T-helper 1 cell treated with Interleukin-12 subunit alpha and Interleukin-12 subunit beta and Interleukin-4 antibody, amounts not matched to agents 30 μg/mL and 1 μg/mL, for 36 hours (primary cell): ENCODE results near the gene S100A12.
A peak's percentile ranks its signal among the peaks of the same experiment; 100 is the strongest.

Source experiments
- H3K27ac Mint-ChIP-seq: one replicate; pipeline ENCODE4 v1.8.0; 2021; ENCODE audit warnings: mild to moderate bottlenecking, mixed read lengths
- H3K27me3 Mint-ChIP-seq: one replicate; pipeline ENCODE4 v1.8.0; 2021; ENCODE audit warnings: low read depth, mixed read lengths
- H3K36me3 Mint-ChIP-seq: one replicate; pipeline ENCODE4 v1.8.0; 2021; ENCODE audit warnings: low read depth, mixed read lengths
- H3K4me1 Mint-ChIP-seq: one replicate; pipeline ENCODE4 v1.8.0; 2021; ENCODE audit warnings: low read depth, mixed read lengths
- H3K4me3 Mint-ChIP-seq: one replicate; pipeline ENCODE4 v1.8.0; 2021; ENCODE audit warnings: mild to moderate bottlenecking, moderate library complexity, mixed read lengths
- H3K9me3 Mint-ChIP-seq: one replicate; pipeline ENCODE4 v1.8.0; 2021; ENCODE audit warnings: mixed read lengths

Gene S100A12

DNA sequence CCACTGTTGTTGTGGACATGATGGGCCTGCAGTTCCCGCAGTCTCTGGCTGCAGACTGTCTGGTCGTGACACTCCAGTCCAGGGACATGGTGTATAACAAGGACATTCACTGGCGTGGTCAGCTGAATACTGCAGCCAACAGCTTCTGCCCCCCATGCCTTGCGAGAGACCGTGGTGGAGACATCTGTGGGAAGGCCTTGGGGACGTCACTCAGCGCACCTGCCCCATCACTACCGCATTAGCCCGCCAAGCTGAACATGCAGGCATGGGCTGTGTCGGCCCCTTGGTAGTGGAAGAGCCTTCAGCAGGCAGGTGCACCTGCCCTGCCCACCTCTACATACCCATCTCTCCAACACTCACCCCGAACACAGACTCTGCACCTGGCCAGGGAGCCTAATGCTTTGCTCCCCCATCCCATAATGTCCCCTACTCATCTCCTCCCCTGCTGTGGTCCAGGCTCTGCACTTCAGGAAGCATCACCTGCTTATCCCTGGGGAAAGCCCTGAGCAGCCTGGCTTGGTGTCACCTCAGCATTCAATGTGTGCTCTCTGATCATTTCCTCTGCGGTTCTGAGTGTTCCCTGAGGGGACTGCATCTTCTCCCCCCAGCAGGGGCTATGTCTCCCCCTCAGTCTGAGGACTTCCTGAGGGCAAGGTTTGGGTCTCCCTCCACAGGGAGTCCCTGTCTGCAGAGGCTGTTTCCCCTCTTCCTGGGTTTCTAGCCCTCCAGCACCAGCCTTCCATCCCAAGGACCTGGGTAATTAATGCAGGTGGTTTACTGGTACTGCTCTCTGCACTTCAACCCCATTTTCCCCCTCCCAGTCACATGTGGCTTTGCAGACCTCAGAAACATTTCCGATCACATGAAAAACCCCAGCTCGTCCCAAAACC, 30.0 kb downstream of the S100A12 start:
- H3K4me1 Mint-ChIP-seq, result peaks cover 43% of the 10 kb centered on the region
- no peaks in the 10 kb centered on the region for H3K9me3 Mint-ChIP-seq
- H3K4me3 Mint-ChIP-seq, result peak overlapping the region; percentile 53
- H3K36me3 Mint-ChIP-seq, result no peaks in the 10 kb centered on the region
- peaks cover 33% of the 10 kb centered on the region for H3K27me3 Mint-ChIP-seq
- H3K27ac Mint-ChIP-seq, result peak overlapping the region; percentile 71

- Mint-ChIP-seq H3K36me3 (no peaks in the 10 kb centered on the region), H3K27ac (peak overlapping the region; percentile 31), H3K4me3 (peak overlapping the region; percentile 23), H3K4me1 (peaks cover 49% of the 10 kb centered on the region), H3K27me3 (peaks cover 28% of the 10 kb centered on the region), H3K9me3 (no peaks in the 10 kb centered on the region)
Observed at GRCh38 chr1:153344718-153345025, 30.7 kb downstream of the S100A12 start.

GRCh38 chr1:153343811-153344717, 31.4 kb downstream of the S100A12 start:
- H3K27me3 Mint-ChIP-seq, result peaks cover 22% of the 10 kb centered on the region
- peak overlapping the region; percentile 64 for H3K27ac Mint-ChIP-seq
- peak overlapping the region; percentile 38 for H3K4me3 Mint-ChIP-seq
- peaks cover 49% of the 10 kb centered on the region for H3K4me1 Mint-ChIP-seq
- H3K36me3 Mint-ChIP-seq, result no peaks in the 10 kb centered on the region
- H3K9me3 Mint-ChIP-seq, result no peaks in the 10 kb centered on the region

GRCh38 chr1:153343040-153343681, 32.3 kb downstream of the S100A12 start:
- H3K9me3 Mint-ChIP-seq, result no peaks in the 10 kb centered on the region
- H3K27me3 Mint-ChIP-seq, result peaks cover 26% of the 10 kb centered on the region
- peaks cover 49% of the 10 kb centered on the region for H3K4me1 Mint-ChIP-seq
- H3K4me3 Mint-ChIP-seq, result peak overlapping the region; percentile 38
- no peaks in the 10 kb centered on the region for H3K36me3 Mint-ChIP-seq
- H3K27ac Mint-ChIP-seq, result peak overlapping the region; percentile 64

DNA sequence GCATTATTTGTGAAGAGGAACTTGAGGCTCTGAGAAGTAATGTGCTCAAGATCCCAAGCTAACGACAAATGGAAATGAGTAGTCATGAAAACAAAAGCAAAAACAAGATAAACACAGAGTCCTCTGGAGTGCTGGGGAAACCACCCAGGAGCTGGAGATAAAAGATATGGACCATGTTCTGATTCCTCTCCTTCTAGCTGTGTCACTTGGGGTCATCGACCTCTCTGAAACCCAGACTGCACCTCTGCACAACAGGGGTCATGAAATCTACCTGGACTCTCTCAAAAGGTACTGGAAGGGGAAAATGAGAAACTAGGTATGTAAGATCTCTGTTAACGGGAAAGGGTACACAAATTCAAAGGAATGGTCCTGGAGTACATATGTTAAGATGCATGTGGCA, 33.2 kb downstream of the S100A12 start:
- Mint-ChIP-seq H3K4me3 (no peak overlapping the region), H3K27me3 (peaks cover 28% of the 10 kb centered on the region)

GRCh38 chr1:153341431-153341934, 33.9 kb downstream of the S100A12 start:
- Mint-ChIP-seq H3K9me3 (no peaks in the 10 kb centered on the region), H3K27me3 (peaks cover 23% of the 10 kb centered on the region), H3K4me3 (no peak overlapping the region), H3K36me3 (no peaks in the 10 kb centered on the region), H3K27ac (no peak overlapping the region), H3K4me1 (peaks cover 46% of the 10 kb centered on the region)

More for the DNA sequence above, 33.2 kb downstream of the S100A12 start:
- no peaks in the 10 kb centered on the region for H3K9me3 Mint-ChIP-seq
- no peaks in the 10 kb centered on the region for H3K36me3 Mint-ChIP-seq
- H3K4me1 Mint-ChIP-seq, result peaks cover 49% of the 10 kb centered on the region
- H3K27ac Mint-ChIP-seq, result no peak overlapping the region

GRCh38 chr1:153340356-153340755, 35.1 kb downstream of the S100A12 start:
- Mint-ChIP-seq H3K4me3 (no peak overlapping the region), H3K27me3 (peaks cover 23% of the 10 kb centered on the region), H3K4me1 (peaks cover 35% of the 10 kb centered on the region), H3K27ac (no peak overlapping the region), H3K9me3 (no peaks in the 10 kb centered on the region), H3K36me3 (no peaks in the 10 kb centered on the region)

- peaks cover 33% of the 10 kb centered on the region for H3K4me1 Mint-ChIP-seq
- no peaks in the 10 kb centered on the region for H3K36me3 Mint-ChIP-seq
- peak overlapping the region; percentile 33 for H3K4me3 Mint-ChIP-seq
- H3K27ac Mint-ChIP-seq, result peak overlapping the region; percentile 23
- peaks cover 23% of the 10 kb centered on the region for H3K27me3 Mint-ChIP-seq
- H3K9me3 Mint-ChIP-seq, result no peaks in the 10 kb centered on the region
Observed at GRCh38 chr1:153339802-153340201, 35.6 kb downstream of the S100A12 start.

- peaks cover 30% of the 10 kb centered on the region for H3K27me3 Mint-ChIP-seq
- no peaks in the 10 kb centered on the region for H3K36me3 Mint-ChIP-seq
- H3K27ac Mint-ChIP-seq, result no peak overlapping the region
- no peak overlapping the region for H3K4me3 Mint-ChIP-seq
- H3K4me1 Mint-ChIP-seq, result peaks cover 17% of the 10 kb centered on the region
- no peaks in the 10 kb centered on the region for H3K9me3 Mint-ChIP-seq
Observed at GRCh38 chr1:153337980-153338853, 37.2 kb downstream of the S100A12 start.

DNA sequence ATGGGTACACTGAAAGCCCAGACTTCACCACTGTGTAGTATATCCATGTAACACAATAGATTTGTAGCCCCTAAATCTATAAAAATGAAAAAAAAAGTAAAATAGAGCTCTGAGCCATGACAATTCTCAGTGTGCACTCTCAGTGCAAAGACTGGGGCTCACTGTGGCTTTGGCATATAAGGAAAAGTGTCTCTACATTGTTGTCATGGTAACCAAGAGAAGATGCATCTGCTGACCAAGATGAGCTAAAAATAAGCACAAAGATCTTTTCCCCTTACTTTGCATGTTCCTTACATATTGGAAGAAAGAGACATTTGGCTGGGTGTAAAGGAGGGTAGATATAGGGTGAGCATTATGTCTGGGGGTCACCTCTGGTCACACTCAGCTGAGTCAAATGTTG, 38.8 kb downstream of the S100A12 start:
- Mint-ChIP-seq H3K27me3 (peaks cover 24% of the 10 kb centered on the region), H3K4me1 (peaks cover 9% of the 10 kb centered on the region), H3K9me3 (peaks cover 6% of the 10 kb centered on the region), H3K27ac (no peak overlapping the region), H3K36me3 (no peaks in the 10 kb centered on the region), H3K4me3 (no peak overlapping the region)

DNA sequence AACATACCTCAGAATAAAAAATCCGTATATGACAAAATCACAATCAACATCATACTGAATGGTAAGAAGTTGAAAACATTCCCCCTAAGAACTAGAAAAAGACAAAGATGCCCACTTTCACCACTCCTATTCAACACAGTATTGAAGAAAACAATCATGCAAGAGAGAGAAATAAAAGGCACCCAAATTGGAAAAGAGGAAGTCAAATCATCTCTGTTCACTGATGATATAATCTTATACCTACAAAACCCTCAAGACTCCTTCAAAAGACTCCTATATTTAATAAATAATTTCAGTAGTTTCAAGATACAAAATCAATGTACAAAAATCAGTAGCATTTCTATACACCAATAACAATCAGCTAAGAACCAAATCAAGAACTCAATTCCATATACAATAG, 41.5 kb downstream of the S100A12 start:
- peaks cover 27% of the 10 kb centered on the region for H3K27me3 Mint-ChIP-seq

GRCh38 chr1:153324912-153325311, 50.5 kb downstream of the S100A12 start:
- H3K36me3 Mint-ChIP-seq, result no peaks in the 10 kb centered on the region
- H3K4me1 Mint-ChIP-seq, result no peaks in the 10 kb centered on the region
- no peak overlapping the region for H3K27ac Mint-ChIP-seq
- H3K4me3 Mint-ChIP-seq, result no peak overlapping the region
- peaks cover 15% of the 10 kb centered on the region for H3K9me3 Mint-ChIP-seq
- H3K27me3 Mint-ChIP-seq, result peaks cover 6% of the 10 kb centered on the region

More for the DNA sequence above, 41.5 kb downstream of the S100A12 start:
- Mint-ChIP-seq H3K9me3 (peaks cover 14% of the 10 kb centered on the region), H3K27ac (no peak overlapping the region), H3K36me3 (no peaks in the 10 kb centered on the region), H3K4me1 (no peaks in the 10 kb centered on the region), H3K4me3 (no peak overlapping the region)
